GM12801 (cell line): ENCODE data around the gene AGO3.

ENCODE experiments used
- TF ChIP-seq, protein P1 (sequence below): IDR thresholded peaks from one replicate; pipeline ENCODE4 v1.5.1; 2011; ENCODE audit warnings: control low read depth; ENCODE audit not compliant: insufficient read length; ENCODE audit errors: extremely low read depth

Gene AGO3

DNA sequence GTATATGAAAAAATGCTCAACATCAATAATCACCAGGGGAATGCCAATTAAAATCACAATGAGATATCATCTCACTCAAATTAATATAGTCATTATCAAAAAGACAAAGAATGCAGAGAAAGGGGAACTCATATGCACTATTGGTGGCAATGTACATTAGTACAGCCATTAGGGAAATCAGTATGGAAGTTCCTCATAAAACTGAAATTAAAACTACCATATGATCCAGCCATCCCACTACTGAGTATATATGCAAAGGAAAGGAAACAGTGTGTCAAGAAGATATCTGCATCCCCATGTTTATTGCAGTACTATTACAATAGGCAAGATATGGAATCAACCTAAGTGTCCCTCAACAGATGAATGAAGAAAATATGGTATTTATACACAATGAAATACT is 120.9 kb downstream of the AGO3 start:
- TF ChIP-seq, protein P1, sequence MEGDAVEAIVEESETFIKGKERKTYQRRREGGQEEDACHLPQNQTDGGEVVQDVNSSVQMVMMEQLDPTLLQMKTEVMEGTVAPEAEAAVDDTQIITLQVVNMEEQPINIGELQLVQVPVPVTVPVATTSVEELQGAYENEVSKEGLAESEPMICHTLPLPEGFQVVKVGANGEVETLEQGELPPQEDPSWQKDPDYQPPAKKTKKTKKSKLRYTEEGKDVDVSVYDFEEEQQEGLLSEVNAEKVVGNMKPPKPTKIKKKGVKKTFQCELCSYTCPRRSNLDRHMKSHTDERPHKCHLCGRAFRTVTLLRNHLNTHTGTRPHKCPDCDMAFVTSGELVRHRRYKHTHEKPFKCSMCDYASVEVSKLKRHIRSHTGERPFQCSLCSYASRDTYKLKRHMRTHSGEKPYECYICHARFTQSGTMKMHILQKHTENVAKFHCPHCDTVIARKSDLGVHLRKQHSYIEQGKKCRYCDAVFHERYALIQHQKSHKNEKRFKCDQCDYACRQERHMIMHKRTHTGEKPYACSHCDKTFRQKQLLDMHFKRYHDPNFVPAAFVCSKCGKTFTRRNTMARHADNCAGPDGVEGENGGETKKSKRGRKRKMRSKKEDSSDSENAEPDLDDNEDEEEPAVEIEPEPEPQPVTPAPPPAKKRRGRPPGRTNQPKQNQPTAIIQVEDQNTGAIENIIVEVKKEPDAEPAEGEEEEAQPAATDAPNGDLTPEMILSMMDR, result no peak

DNA sequence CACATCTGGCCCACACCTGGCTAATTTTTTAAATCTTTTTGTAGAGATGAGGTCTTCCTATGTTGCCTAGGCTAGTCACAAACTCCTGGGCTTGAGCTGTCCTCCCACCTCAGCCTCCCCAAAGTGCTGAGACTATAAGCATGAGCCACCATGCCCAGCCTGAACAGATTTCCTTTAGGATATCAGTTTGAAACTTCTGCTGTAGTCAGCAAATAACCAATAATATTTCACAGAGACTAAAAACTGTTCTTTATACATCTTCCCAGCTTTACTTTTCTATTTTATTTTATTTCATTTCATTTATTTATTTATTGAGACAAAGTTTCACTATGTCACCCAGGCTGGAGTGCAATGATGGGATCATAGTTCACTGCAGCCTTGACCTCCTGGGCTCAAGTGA is 123.1 kb downstream of the AGO3 start:
- TF ChIP-seq, protein P1, result no peak

DNA sequence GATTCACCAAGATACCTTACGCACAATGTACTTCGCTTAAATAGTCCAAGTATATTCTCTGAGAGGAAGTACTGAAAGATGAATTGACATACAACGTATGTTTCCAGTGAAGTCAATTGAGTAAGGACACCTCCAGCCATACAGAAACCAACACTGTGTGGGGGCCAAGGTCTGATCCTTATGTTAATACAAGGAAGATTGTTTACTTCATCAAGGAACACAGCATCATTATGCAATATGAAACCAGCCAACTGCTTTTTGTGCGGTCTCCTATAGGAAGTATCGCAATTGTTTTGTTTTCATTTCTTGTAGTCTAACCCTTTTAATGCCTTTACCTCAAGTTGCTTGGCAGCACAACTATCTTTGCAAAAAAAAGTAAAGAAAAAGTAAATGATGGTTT is 124.8 kb downstream of the AGO3 start:
- TF ChIP-seq, protein P1, result no peak

DNA sequence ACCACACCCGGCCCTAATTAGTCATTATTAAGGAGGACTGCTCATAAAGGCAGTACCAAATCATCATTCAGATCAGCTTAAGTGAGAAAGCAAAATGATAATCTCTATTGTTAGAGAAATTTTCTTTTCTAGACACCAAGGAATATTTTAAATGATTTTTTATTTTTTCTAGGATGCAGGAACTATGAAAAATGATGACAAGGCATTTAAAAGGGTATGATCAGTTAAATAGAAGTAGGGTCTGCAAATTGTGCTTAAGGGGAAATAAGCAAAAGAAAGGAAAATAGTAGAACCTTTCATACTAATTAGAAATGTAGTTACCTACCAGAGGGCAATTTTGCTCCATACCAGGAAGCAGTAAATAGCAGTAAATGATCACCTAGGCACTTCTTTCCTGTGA is 131.4 kb downstream of the AGO3 start:
- TF ChIP-seq, protein P1, result no peak

DNA sequence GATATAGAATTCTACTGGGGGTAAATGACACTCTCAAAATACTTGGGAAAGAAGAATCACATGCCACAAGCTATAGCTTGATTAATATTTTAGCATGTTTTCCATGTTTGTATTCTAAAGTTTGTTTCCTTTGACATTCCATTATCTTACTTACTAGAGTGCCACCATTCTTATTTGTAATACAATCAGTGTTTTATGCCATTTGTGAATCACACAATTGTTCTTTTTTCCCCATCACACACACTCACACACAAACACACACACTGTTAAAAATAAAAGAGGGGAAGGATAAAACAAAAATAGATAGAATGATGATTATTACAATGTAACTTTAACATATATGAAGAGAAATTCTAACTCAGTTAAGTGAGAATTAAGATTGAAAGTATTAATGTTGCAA is 137.0 kb downstream of the AGO3 start:
- TF ChIP-seq, protein P1, result no peak

DNA sequence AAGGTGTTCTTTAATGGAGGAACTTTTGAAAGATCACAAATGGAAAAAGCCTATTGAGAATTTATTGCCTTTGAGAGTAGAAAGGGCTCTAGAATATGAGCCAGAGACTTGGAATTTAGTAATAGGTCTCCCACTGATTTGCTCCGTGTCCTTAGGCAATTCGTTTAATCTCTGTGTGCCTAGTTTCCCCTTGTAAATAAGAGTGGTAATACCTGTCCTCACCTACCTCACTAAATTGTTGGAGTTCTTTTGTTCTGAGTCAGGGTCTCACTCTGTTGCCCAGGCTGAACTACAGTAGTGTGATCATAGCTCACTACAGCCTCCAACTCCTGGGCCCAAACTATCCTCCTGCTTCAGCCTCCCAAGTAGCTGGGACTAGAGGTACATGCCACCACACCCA is 138.0 kb downstream of the AGO3 start:
- TF ChIP-seq, protein P1, result no peak

DNA sequence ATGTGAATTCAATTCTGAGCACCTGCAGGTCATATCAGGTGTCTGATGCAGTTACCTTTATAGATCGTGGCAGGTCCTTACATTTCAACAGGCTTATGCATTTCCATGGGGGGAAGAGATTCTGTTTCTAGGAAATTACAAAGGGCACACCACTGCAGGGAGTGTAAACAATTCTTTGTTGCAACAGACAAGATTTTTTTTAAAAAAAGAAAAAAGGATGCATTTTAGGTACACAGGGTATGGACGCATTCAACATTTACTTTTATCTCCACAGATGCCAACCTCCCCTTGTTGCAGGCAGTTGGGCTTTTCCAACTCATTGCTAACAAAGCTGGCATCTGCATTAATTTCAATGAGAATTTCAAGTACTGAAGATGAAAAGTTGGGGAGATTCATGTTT is 139.4 kb downstream of the AGO3 start:
- TF ChIP-seq, protein P1, result no peak
